C4-2B (cell line): ENCODE results near the gene GMPS.

Experiments used
- ZFX ChIP-seq: fragments of 450-650 bp; IDR thresholded peaks from 2 replicates; pipeline ENCODE4 v1.6.1; 2017
- TF ChIP-seq, protein P1 (sequence below): fragments of 450-650 bp; conservative IDR thresholded peaks from 2 replicates; pipeline ENCODE4 v1.5.1; 2017; ENCODE audit warnings: mild to moderate bottlenecking

DNA sequence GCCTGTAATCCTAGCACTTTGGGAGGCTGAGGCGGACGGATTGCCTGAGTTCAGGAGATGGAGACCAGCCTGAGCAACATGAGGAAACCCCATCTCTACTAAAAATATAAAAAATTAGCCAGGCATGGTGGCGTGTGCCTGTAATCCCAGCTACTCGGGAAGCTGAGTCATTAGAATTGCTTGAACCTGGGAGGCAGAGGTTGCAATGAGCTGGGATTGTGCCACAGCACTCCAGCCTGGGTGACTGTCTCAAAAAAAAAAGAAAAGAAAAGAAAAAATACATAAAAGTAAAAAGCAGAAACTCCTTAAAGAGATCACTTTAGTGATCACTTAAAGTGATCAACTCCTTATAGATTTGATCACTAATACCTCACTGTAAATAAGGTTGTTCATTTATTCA is 78.0 kb downstream of the GMPS start:
- TF ChIP-seq, protein P1, sequence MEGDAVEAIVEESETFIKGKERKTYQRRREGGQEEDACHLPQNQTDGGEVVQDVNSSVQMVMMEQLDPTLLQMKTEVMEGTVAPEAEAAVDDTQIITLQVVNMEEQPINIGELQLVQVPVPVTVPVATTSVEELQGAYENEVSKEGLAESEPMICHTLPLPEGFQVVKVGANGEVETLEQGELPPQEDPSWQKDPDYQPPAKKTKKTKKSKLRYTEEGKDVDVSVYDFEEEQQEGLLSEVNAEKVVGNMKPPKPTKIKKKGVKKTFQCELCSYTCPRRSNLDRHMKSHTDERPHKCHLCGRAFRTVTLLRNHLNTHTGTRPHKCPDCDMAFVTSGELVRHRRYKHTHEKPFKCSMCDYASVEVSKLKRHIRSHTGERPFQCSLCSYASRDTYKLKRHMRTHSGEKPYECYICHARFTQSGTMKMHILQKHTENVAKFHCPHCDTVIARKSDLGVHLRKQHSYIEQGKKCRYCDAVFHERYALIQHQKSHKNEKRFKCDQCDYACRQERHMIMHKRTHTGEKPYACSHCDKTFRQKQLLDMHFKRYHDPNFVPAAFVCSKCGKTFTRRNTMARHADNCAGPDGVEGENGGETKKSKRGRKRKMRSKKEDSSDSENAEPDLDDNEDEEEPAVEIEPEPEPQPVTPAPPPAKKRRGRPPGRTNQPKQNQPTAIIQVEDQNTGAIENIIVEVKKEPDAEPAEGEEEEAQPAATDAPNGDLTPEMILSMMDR: no peak
- TF ChIP-seq ZFX: no peak
